HUDEP-2 (cell line): ENCODE measurements around the gene UBE2H.
"Not testable (repeated sequence)": the region's sequence is repeated elsewhere in the genome, so short reads cannot be mapped to it uniquely, and the experiment has no call there.

Experiments
- DNase-seq, 76 experiments: peaks; one replicate each; lab custom pipeline; 2025; ENCODE audit not compliant: unreplicated experiment in 76 of 76; lab: John Stamatoyannopoulos, UW

Gene UBE2H

DNA sequence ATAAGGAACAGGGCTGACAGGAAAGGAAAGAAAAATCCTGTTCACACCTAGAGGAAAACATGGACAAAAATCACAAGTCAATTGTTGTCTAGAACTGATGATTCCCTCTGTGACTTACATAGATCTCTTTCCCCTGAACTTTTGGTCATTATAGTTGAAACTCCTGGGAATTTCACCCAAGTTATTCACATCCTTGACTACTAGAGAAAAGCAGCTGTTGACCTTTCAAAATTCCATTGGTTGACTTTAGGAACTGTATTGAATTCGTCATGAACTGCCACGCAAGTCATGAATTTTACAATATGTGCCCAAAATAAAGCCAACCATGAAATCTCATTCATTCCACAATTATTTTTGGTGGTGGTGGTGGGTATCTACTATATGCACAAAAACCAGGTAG, 104.3 kb downstream of the UBE2H start:
- DNase-seq, result no peak

DNA sequence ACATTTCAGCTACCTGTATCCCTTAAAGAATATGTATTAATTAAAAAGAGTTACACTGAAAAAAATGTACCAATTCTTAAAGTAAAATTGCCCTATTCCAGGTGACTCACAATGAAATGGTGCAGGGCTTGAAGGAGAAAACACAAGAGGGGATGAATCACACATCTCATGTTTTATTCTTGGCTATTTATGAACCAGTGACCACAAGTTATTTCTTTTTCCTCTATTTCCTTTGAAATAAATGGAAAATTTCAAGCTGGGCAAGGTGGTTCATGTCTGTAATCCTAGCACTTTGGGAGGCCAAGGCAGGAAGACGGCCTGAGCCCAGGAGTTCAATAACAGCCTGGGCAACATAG, 106.8 kb downstream of the UBE2H start:
- no peak for DNase-seq

DNA sequence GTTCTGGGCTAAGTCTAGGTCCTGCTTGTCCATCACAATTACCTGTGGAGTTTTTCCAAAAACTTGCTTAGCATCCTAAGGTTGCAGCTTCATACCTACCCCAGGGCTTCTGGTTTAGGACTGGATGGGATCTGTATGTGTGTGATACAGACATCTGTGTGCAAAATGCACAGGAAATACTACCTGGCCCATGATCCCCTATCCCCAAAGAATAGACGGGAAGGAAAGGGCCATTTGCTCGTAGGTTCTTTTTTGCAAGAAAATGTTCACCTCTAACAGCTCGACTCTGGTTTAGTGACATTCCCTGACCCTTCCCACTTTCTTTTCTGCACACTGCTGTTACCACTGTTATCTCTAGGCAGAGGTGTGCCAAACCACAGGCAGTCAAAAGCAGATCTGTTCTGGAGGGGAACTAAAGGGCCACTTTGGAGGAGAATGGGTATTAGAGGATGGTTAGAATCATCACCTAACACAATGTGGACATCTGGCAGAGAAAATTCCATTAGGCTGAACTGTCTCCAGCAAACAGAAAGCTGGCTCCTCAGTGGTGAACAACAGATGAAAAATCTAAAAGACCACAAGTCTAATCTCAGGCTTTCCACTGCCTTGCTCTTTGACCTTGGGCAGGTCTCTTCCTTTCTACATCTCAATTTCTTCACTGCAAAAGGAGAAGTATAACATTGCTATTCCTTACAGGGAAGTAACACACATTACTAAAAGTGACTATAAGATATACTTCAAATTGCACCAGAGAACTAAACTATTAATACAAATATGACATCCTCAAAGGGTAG, 107.4 kb downstream of the UBE2H start:
- DNase-seq, result peak in 1 of 76 experiments; percentile 12

DNA sequence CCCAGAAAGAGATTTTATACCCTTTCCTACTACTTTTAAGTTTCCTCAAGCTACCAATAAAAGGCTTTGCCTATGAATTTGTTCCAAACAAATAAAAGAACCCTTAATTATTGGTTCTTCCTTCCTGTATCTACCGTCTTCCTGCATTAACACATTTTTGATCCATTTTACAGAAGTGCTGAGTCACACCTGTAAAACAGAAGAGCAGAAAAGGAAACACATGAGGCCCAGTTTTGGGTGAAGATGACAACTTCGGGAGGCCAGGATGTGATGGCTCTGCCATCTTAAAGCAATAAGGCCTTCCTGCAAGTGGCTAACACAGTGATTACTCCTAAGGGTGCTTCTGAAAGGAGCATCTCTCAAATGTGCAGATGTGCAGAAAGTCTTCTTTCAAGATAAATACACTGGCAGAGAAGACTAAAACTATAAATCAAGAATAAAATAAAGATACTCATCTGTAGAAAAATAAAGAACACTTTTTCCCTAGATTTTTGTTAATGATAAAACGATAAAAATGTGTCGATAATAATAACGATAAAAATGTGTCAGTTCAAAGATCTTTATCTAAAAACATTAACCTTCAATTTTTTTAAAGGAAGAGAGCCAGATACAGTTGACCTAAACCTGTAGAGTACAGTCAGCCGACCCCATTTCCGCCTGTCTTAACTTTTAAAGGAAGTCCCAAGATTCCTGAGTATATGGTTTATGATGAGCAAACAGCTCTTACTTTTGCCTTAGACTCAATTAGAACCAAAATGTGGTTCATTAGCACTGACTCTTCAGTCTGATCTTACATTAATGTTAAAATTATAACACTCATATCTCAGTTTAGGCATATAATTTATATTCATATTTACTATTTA, 108.6 kb downstream of the UBE2H start:
- no peak for DNase-seq

GRCh38 chr7:129843365-129843898, 109.3 kb downstream of the UBE2H start:
- DNase-seq, result no peak

- no peak for DNase-seq
These were observed 111.3 kb downstream of the UBE2H start for GRCh38 chr7:129841465-129841864.

DNA sequence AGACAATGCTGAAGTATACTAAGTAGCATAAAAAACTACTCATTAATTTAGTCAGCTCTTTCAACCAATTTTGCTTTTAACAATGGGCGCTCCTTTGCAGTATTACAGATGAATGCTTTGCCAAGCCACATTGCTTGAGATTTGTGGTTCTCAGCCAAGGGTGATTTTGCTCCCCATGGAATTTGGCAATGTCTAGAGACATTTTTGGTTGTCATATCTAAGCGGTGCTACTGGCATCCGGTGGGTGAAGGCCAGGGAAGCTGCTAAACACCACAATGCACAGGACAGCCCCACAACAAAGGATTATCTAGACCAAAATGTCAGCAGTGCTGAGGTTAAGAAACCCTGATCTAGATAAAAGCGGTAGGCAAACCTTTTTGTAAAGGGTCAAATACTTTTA, 112.0 kb downstream of the UBE2H start:
- DNase-seq, result no peak

- no peak for DNase-seq
These were observed 115.8 kb downstream of the UBE2H start for GRCh38 chr7:129836983-129837382.

DNA sequence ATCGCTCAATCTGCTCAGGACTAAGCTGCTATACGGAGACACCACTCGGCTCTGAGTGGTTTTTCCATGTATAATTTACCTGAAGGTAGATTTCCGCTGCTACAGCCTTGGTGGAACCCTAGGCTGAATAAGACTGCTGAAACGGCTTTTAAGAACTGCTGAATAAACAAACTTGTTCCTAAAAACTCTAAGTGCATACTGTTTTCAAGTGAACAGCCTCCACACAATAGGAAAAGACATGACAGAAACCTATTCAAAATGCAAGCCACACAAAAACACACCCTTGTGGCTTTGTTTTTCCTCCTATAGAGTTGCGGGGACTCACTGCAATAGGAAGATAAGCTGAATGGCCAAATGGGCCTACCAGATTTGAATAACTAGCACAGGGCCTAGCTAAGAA, 117.2 kb downstream of the UBE2H start:
- DNase-seq, result peak in 3 of 76 experiments; percentile 5 to 11 (median 9)

DNA sequence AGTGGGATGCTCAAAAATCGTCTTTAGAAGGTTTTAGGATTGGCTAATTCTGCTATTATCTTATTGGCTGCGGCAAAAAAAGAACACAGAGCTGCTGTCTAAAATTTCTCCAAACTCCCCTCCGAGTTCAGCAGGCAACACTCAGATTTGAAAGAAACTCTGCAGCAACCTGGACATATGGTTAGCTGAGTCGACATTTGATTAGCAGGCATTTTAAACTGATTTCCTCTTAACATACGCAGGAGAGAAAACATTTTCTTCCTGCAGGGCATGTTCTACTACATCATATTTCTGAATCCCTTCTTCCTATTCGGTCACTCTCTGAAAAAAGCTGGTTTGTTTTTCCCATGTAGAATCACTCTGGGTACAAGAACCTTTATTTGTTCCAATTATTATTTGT, 119.4 kb downstream of the UBE2H start:
- not testable (repeated sequence) for DNase-seq

GRCh38 chr7:129832701-129833227, 120.0 kb downstream of the UBE2H start:
- DNase-seq, result no peak

GRCh38 chr7:129832282-129832681, 120.5 kb downstream of the UBE2H start:
- no peak for DNase-seq

- DNase-seq, result no peak
These were observed 121.2 kb downstream of the UBE2H start for GRCh38 chr7:129831424-129832058.

GRCh38 chr7:129830949-129831348, 121.8 kb downstream of the UBE2H start:
- DNase-seq, result no peak

GRCh38 chr7:129829737-129830631, 122.8 kb downstream of the UBE2H start:
- peak in 57 of 76 experiments; percentile 5 to 67 (median 30) for DNase-seq

- DNase-seq, result no peak
These were observed 123.6 kb downstream of the UBE2H start for GRCh38 chr7:129828989-129829736.

- DNase-seq, result no peak
These were observed 124.5 kb downstream of the UBE2H start for GRCh38 chr7:129828078-129828762.

GRCh38 chr7:129827467-129827990, 125.2 kb downstream of the UBE2H start:
- DNase-seq, result no peak
